GM12891 (cell line): ENCODE results near the gene ARFGEF3.

Source experiments
- DNase-seq: peaks from one replicate; pipeline ENCODE4 v3.0.0; 2011; ENCODE audit warnings: low spot score; ENCODE audit not compliant: insufficient read length
- FAIRE-seq: peaks from 2 replicates; lab custom pipeline; 2011; peaks lifted over from hg19 to GRCh38; lab: Jason Lieb, UNC
- PAX5 ChIP-seq: IDR thresholded peaks from 2 replicates; pipeline ENCODE4 v1.6.1; 2011; ENCODE audit warnings: low read length, moderate library complexity, mild to moderate bottlenecking; ENCODE audit not compliant: insufficient read depth, severe bottlenecking
- POLR2A ChIP-seq: IDR thresholded peaks from 2 replicates; pipeline ENCODE4 v1.6.1; 2011; ENCODE audit warnings: low read depth, low read length, control low read depth
- POLR2AphosphoS5 ChIP-seq: IDR thresholded peaks from 2 replicates; pipeline ENCODE4 v1.6.1; 2011; ENCODE audit warnings: low read depth, low read length, control low read depth
- POU2F2 ChIP-seq: IDR thresholded peaks from 2 replicates; pipeline ENCODE4 v1.6.1; 2011; ENCODE audit warnings: low read depth, mild to moderate bottlenecking, control low read depth, low read length, moderate library complexity
- SPI1 ChIP-seq: IDR thresholded peaks from 2 replicates; pipeline ENCODE4 v1.6.1; 2011; ENCODE audit warnings: low read depth, low read length, control low read depth
- TAF1 ChIP-seq: IDR thresholded peaks from 2 replicates; pipeline ENCODE4 v1.6.1; 2011; ENCODE audit warnings: low read depth, low read length, control low read depth

Gene ARFGEF3

GRCh38 chr6:138261116-138261780, 99.5 kb downstream of the ARFGEF3 start:
- FAIRE-seq: no peak
- no peak for TF ChIP-seq POLR2A
- no peak for TF ChIP-seq SPI1
- no peak for TF ChIP-seq TAF1
- TF ChIP-seq POU2F2: no peak
- no peak for TF ChIP-seq POLR2AphosphoS5
- TF ChIP-seq PAX5: no peak
- DNase-seq: no peak

DNA sequence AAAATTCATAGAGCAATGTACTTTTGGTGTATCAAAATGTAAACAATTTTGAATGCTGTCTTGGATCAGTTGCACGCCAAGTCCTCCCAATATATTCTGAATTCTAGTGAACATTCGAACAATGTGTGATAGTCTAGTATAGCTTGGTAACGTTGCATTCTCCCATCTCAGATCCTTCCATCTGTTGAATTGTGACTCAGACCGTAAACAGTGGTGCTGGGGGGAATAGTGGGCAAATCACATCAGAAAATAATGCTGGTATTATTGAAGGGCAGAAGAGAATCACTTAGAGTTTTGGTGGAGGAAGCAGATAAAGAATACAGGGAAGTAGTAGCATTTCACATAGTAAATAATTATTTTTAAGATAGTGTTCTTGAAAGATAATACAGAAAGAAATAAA, 102.2 kb downstream of the ARFGEF3 start:
- DNase-seq (no peak), FAIRE-seq (no peak)
- TF ChIP-seq POLR2AphosphoS5 (no peak), POLR2A (no peak), PAX5 (no peak), SPI1 (no peak), POU2F2 (no peak), TAF1 (no peak)

DNA sequence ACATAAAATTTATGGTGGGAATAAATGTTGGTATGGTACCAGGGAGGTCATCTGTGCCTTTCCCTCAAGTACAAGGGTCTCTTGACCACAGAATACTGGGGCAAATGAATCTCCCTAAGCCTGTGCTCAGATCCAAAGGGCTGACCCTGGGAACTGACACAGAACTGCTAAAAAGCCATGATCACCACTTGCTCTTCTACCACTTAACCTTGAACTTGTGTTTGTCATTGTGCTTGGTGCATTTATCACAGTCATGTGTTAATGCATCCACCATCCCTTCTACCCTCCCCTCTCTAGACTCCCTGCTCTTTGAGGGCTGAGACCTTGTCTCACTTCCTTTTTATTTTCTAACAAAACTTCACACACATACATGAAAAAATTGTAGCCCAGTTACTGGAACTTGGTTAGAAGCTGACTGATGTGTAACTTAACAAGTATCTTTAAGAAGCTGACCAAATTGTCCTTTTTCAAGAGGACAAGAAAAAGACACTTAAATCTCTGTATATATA, 102.7 kb downstream of the ARFGEF3 start:
- peak; percentile 9 for FAIRE-seq
- DNase-seq: no peak

GRCh38 chr6:138266095-138266494, 104.4 kb downstream of the ARFGEF3 start:
- TF ChIP-seq POLR2A (no peak), POLR2AphosphoS5 (no peak), POU2F2 (no peak), PAX5 (no peak), TAF1 (no peak), SPI1 (no peak)
- DNase-seq: no peak
- FAIRE-seq: no peak

More for the DNA sequence above, 102.7 kb downstream of the ARFGEF3 start:
- TF ChIP-seq SPI1 (peak; percentile 78), POLR2A (no peak)

- FAIRE-seq: no peak
- TF ChIP-seq POU2F2 (no peak), TAF1 (no peak), PAX5 (no peak), SPI1 (no peak), POLR2AphosphoS5 (no peak), POLR2A (no peak)
- no peak for DNase-seq
These were observed 106.5 kb downstream of the ARFGEF3 start for GRCh38 chr6:138267971-138268895.

- TF ChIP-seq PAX5: no peak
- no peak for TF ChIP-seq POU2F2
- FAIRE-seq (no peak), DNase-seq (no peak)
These were observed 109.7 kb downstream of the ARFGEF3 start for GRCh38 chr6:138271451-138271850.

DNA sequence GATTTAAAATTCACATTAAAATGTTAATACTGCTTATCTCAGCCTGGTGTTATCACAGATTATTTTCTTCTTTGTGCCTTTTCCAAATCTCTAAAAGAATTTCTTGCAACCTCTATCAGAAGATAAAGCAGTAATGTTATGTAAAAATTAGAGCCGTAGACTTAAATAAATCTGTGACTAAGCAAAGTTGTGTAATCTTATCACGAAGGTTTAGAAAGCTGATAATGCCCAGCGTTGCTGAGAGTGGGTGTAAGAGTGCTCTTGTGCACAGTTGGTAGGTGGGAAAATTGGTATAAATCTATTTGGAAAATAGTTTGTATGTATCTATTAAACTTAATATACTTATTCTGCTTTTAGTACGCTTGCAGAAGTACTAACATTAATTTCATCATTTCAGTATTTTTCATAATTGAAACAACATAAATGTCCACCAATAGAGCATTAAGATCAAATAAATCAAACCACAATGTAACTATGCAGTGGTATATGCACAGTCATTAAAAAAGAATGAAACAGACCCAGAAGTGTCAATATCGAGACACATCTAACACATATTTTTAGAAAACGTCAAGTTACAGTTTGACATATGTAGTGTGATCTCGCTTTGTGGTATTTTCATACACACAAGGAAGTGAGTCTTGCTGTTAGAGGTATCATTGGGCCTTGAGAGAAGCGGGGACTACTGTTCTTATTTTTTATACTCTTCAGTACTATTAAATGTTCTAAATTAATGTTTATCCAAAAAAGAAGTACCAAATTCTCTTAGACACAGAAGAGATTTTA, 111.0 kb downstream of the ARFGEF3 start:
- FAIRE-seq (no peak), DNase-seq (no peak)
- TF ChIP-seq TAF1: no peak
- no peak for TF ChIP-seq PAX5
- TF ChIP-seq POLR2A: no peak
- TF ChIP-seq POU2F2: no peak
- no peak for TF ChIP-seq POLR2AphosphoS5
- no peak for TF ChIP-seq SPI1

GRCh38 chr6:138275976-138276375, 114.2 kb downstream of the ARFGEF3 start:
- FAIRE-seq: no peak
- DNase-seq: no peak
- no peak for TF ChIP-seq TAF1
- no peak for TF ChIP-seq POLR2AphosphoS5
- TF ChIP-seq POLR2A: no peak
- TF ChIP-seq POU2F2: no peak
- TF ChIP-seq PAX5: no peak
- no peak for TF ChIP-seq SPI1

DNA sequence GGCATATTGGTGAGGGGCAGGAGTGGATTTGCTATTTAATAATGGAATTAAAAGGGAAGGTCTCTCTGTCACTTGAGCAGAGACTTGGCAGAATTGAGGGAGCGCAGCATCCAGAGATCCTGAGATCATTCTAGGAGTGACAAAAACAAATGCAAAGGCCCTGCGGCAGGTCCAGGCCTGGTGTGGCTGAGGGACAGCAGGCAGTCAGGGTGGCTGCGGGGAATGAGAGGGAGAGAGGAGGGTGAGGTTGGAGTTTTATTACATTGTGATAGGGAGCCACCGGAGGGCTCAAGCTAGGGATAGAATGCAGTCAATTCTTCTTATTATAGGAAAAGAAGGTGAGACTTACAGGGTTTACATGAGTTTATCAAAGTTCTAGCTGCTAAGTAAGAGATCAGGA, 116.1 kb downstream of the ARFGEF3 start:
- TF ChIP-seq TAF1: no peak
- no peak for TF ChIP-seq POLR2AphosphoS5
- no peak for FAIRE-seq

GRCh38 chr6:138278326-138278725, 116.6 kb downstream of the ARFGEF3 start:
- DNase-seq (no peak), FAIRE-seq (no peak)
- no peak for TF ChIP-seq POLR2AphosphoS5
- no peak for TF ChIP-seq POU2F2
- no peak for TF ChIP-seq POLR2A
- no peak for TF ChIP-seq SPI1
- no peak for TF ChIP-seq PAX5
- no peak for TF ChIP-seq TAF1

More for the DNA sequence above, 116.1 kb downstream of the ARFGEF3 start:
- DNase-seq: no peak
